ENCODE results near the gene AMT. TPM values are rescaled to one million over a fixed set of nuclear protein-coding genes. Genes with fewer than 3 reads are reported as not detected.

AMT gene
- total and polyA plus RNA-seq, 2 of the 13 experiments (the other 11 are each of a cell fraction or from before 2014, with no cell fraction given), result 35.3 to 59.0 TPM

DNA sequence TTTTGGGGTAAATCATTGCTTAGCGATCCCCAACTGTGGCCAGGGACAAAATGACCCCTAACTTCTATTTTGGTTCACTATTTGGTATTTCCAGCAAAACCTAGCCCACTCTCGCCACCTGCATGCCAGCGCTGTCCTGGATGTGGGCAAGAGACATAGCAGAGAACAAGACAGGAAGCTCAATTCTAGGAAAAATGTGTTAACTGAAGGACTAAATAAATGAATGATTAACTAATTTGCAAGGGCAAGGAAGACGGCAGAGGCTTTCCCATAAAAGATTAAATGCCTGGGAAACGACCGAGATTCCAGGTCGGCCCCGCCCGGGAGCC lies 6.4 kb upstream of the AMT start (continued):
- TF ChIP-seq TEF (CRISPR knock-in tag; IDR thresholded peaks at IDR 0.05) (no peak), ZNF672 (CRISPR knock-in tag; IDR thresholded peaks at IDR 0.05) (no peak), MIER3 (CRISPR knock-in tag; IDR thresholded peaks at IDR 0.05; ENCODE audit: borderline replicate concordance) (no peak), SCMH1 (CRISPR knock-in tag; IDR thresholded peaks at IDR 0.05; ENCODE audit: borderline replicate concordance) (no peak), RXRB (CRISPR knock-in tag; IDR thresholded peaks at IDR 0.05; ENCODE audit: borderline replicate concordance) (no peak), SALL2 (CRISPR knock-in tag; IDR thresholded peaks at IDR 0.05) (no peak), ZNF646 (CRISPR knock-in tag; IDR thresholded peaks at IDR 0.05) (no peak), NR3C1 (CRISPR knock-in tag; IDR thresholded peaks at IDR 0.05) (no peak), ZNF274 (CRISPR knock-in tag; IDR thresholded peaks at IDR 0.05) (no peak), SOX6 (IDR thresholded peaks at IDR 0.05) (no peak), SOX6 (CRISPR knock-in tag; IDR thresholded peaks at IDR 0.05) (no peak), RARA (CRISPR knock-in tag; IDR thresholded peaks at IDR 0.05) (no peak), SOX5 (CRISPR knock-in tag; IDR thresholded peaks at IDR 0.05; ENCODE audit: borderline replicate concordance) (no peak), FOSL1 (CRISPR knock-in tag; IDR thresholded peaks at IDR 0.05; ENCODE audit: borderline replicate concordance) (no peak), ZNF644 (CRISPR knock-in tag; IDR thresholded peaks at IDR 0.05; ENCODE audit: low read depth) (no peak), ZNF607 (CRISPR knock-in tag; IDR thresholded peaks at IDR 0.05; ENCODE audit: borderline replicate concordance) (0 out of 2 replicates have a peak, but pooled peaks have one; percentile 2), DNMT1 (CRISPR knock-in tag; IDR thresholded peaks at IDR 0.05) (no peak), CC2D1A (CRISPR knock-in tag; IDR thresholded peaks at IDR 0.05) (0 out of 2 replicates have a peak, but pooled peaks have one; percentile 33)
- TF ChIP-seq, protein P1, sequence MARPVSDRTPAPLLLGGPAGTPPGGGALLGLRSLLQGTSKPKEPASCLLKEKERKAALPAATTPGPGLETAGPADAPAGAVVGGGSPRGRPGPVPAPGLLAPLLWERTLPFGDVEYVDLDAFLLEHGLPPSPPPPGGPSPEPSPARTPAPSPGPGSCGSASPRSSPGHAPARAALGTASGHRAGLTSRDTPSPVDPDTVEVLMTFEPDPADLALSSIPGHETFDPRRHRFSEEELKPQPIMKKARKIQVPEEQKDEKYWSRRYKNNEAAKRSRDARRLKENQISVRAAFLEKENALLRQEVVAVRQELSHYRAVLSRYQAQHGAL (CRISPR knock-in tag; IDR thresholded peaks at IDR 0.05; ENCODE audit: not compliant biosample characterization), result no peak
- TF ChIP-seq, protein P2, sequence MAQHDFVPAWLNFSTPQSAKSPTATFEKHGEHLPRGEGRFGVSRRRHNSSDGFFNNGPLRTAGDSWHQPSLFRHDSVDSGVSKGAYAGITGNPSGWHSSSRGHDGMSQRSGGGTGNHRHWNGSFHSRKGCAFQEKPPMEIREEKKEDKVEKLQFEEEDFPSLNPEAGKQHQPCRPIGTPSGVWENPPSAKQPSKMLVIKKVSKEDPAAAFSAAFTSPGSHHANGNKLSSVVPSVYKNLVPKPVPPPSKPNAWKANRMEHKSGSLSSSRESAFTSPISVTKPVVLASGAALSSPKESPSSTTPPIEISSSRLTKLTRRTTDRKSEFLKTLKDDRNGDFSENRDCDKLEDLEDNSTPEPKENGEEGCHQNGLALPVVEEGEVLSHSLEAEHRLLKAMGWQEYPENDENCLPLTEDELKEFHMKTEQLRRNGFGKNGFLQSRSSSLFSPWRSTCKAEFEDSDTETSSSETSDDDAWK (CRISPR knock-in tag; IDR thresholded peaks at IDR 0.05), result no peak
- TF ChIP-seq, protein P3, sequence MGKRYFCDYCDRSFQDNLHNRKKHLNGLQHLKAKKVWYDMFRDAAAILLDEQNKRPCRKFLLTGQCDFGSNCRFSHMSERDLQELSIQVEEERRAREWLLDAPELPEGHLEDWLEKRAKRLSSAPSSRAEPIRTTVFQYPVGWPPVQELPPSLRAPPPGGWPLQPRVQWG (CRISPR knock-in tag; IDR thresholded peaks at IDR 0.05; ENCODE audit: borderline replicate concordance, low read depth), result no peak

Measured in HepG2 (cell line).